ENCODE data around the gene GPX3.

DNA sequence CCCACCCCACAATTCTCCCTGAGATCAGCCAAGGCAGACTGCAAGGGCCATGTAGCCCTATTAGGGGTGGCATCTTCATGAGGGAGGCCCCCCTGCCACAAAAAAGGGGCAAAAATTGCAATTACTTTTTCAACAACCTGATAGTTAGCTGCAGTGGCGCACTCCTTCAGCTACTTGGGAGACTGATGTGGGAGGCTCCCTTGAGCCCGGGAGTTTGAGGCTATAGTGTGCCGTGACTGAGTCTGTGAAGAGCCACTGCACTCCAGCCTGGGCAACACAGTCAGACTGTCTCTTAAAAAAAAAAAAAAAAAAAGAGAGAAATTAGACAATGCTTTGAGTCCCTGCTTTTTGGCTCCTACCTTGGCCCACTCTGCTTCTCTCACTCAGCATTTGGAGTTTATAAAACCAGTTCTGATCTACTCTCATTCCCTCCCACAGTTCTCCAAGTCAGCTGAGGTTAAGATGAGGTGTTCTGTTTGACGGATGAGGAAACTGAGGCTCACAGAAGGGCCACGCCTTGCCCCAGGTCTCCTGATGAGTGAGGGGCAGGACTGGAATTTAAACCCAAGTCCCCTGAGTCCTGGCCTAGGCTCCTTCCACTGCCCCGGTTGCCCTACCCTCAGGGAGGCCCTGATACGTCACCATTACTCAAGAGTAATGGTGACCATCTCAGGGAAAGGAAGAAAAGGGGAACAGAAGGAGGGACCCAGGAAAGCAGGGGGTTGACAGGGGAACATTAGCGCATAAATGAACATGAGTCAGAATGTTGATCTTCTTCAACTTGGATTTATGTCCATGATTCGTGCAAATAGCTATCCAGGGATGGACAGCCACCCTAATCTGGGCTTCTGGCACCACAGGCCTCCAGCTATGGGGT lies 9.0 kb downstream of the GPX3 start:
- TF ChIP-seq, protein P1, sequence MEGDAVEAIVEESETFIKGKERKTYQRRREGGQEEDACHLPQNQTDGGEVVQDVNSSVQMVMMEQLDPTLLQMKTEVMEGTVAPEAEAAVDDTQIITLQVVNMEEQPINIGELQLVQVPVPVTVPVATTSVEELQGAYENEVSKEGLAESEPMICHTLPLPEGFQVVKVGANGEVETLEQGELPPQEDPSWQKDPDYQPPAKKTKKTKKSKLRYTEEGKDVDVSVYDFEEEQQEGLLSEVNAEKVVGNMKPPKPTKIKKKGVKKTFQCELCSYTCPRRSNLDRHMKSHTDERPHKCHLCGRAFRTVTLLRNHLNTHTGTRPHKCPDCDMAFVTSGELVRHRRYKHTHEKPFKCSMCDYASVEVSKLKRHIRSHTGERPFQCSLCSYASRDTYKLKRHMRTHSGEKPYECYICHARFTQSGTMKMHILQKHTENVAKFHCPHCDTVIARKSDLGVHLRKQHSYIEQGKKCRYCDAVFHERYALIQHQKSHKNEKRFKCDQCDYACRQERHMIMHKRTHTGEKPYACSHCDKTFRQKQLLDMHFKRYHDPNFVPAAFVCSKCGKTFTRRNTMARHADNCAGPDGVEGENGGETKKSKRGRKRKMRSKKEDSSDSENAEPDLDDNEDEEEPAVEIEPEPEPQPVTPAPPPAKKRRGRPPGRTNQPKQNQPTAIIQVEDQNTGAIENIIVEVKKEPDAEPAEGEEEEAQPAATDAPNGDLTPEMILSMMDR (IDR thresholded peaks at IDR 0.05; ENCODE audit: low read depth, low read length), result no peak
- TF ChIP-seq EZH2phosphoT487 (IDR thresholded peaks at IDR 0.05; ENCODE audit: low read depth), result no peak

Data from OCI-LY3 (cell line).